Amniotic stem cell (primary cell): Measurements from ENCODE around the gene SNRPB2.
A peak's percentile ranks its signal among the peaks of the same experiment; 100 is the strongest.

Experiments
- DNase-seq: peaks from one replicate; lab custom pipeline; 2025; lab: John Stamatoyannopoulos, UW

The SNRPB2 gene

GRCh38 chr20:16732506-16733152, 2.8 kb downstream of the SNRPB2 start:
- DNase-seq: no peak

- no peak for DNase-seq
Measured at GRCh38 chr20:16740365-16741072, 10.7 kb downstream of the SNRPB2 start.

- no peak for DNase-seq
Measured at GRCh38 chr20:16744178-16744807, 14.5 kb downstream of the SNRPB2 start.

GRCh38 chr20:16745204-16745603, 15.4 kb downstream of the SNRPB2 start:
- DNase-seq: no peak

- no peak for DNase-seq
Measured at GRCh38 chr20:16747291-16747811, 17.5 kb downstream of the SNRPB2 start.

GRCh38 chr20:16748308-16748900, 18.6 kb downstream of the SNRPB2 start, which contains the start of gene OTOR:
Gene OTOR, plus strand, starts transcription at chr20:16748358. Its CDS starts 44 bp downstream, at chr20:16748402.
- DNase-seq: no peak

- no peak for DNase-seq
Measured at GRCh38 chr20:16749573-16749972, 19.7 kb downstream of the SNRPB2 start.

GRCh38 chr20:16752082-16752481, 22.3 kb downstream of the SNRPB2 start:
- DNase-seq: no peak

- DNase-seq: no peak
Measured at GRCh38 chr20:16752901-16753300, 23.1 kb downstream of the SNRPB2 start.

GRCh38 chr20:16758454-16759180, 28.8 kb downstream of the SNRPB2 start:
- no peak for DNase-seq

- no peak for DNase-seq
Measured at GRCh38 chr20:16759181-16759563, 29.3 kb downstream of the SNRPB2 start.

GRCh38 chr20:16760431-16761304, 30.8 kb downstream of the SNRPB2 start:
- DNase-seq: no peak

- DNase-seq: peak; percentile 31
Measured at GRCh38 chr20:16761305-16761829, 31.5 kb downstream of the SNRPB2 start.

GRCh38 chr20:16764560-16764959, 34.7 kb downstream of the SNRPB2 start:
- DNase-seq: no peak

GRCh38 chr20:16771213-16771612, 41.4 kb downstream of the SNRPB2 start:
- DNase-seq: no peak

GRCh38 chr20:16775961-16776360, 46.1 kb downstream of the SNRPB2 start:
- no peak for DNase-seq

GRCh38 chr20:16777126-16777525, 47.3 kb downstream of the SNRPB2 start:
- DNase-seq: no peak

- DNase-seq: no peak
Measured at GRCh38 chr20:16778159-16778558, 48.3 kb downstream of the SNRPB2 start.

- no peak for DNase-seq
Measured at GRCh38 chr20:16781496-16781895, 51.7 kb downstream of the SNRPB2 start.

GRCh38 chr20:16785226-16785625, 55.4 kb downstream of the SNRPB2 start:
- DNase-seq: no peak
